GM12878 (cell line): ENCODE data around the gene CLCNKB. TPM values are rescaled to one million over a fixed set of nuclear protein-coding genes. Genes with fewer than 3 reads are reported as not detected.

Source experiments
- ATAC-seq: fragments of 200-7000 bp; cut with Tn5 transposase; 3 replicates; pipeline ENCODE4 v1.9.1; 2020; ENCODE audit warnings: mild to moderate bottlenecking, moderate library complexity
- BruUV-seq: library from RNA; stranded (reverse); fragments of 400-500 nt; replicated peaks from 2 replicates; lab custom pipeline; 2021; lab: Mats Ljungman, UMichigan
- CTCF ChIA-PET: fragments of 300-600 bp; sonication (Branson Sonifier 250); formaldehyde crosslinking; extraction: SDS; loops from one replicate; lab custom pipeline; 2021; ENCODE audit warnings: inconsistent platforms; lab: Yijun Ruan, JAX
- POLR2A ChIA-PET: fragments of 350-600 bp; formaldehyde crosslinking; extraction: SDS; loops from one replicate; lab custom pipeline; 2021; ENCODE audit warnings: inconsistent platforms; lab: Charles Lee
- RAD21 ChIA-PET: fragments of 300-600 bp; sonication (Branson Sonifier 250); formaldehyde crosslinking; loops from one replicate; lab custom pipeline; 2023; ENCODE audit warnings: antibody characterized with exemption; ENCODE audit not compliant: unreplicated experiment; lab: Charles Lee
- SMC1A ChIA-PET: fragments of 300-600 bp; sonication (Branson Sonifier 250); formaldehyde crosslinking; loops from one replicate; lab custom pipeline; 2023; ENCODE audit not compliant: unreplicated experiment, uncharacterized antibody; lab: Charles Lee
- DNase-seq: peaks from one replicate; pipeline ENCODE4 v3.0.0-alpha.2; 2011; ENCODE audit warnings: low read depth, low spot score
- FAIRE-seq: peaks from 3 replicates; lab custom pipeline; 2011; peaks lifted over from hg19 to GRCh38; lab: Jason Lieb, UNC
- H2AFZ ChIP-seq: 2 replicates; pipeline ENCODE4 v1.6.0; 2011; ENCODE audit warnings: low read depth, low read length, control low read depth; ENCODE audit not compliant: control insufficient read depth
- H3K27ac ChIP-seq: 2 replicates; pipeline ENCODE4 v1.5.1; 2011; ENCODE audit warnings: control low read depth; ENCODE audit not compliant: control insufficient read depth, insufficient read depth
- H3K27me3 ChIP-seq, 2 experiments: replicated peaks in 1 of 2; 2 replicates each; pipeline versions ENCODE4 v1.6.0 to v1.6.1; 2011; ENCODE audit warnings: low read length in 1 of 2; ENCODE audit not compliant: control insufficient read depth in 2 of 2, insufficient read depth in 2 of 2
- H3K36me3 ChIP-seq, 2 experiments: 2 replicates each; pipeline ENCODE4 v1.5.1; 2011; ENCODE audit warnings: low read length in 1 of 2; ENCODE audit not compliant: control insufficient read depth in 2 of 2, insufficient read depth in 2 of 2
- H3K4me1 ChIP-seq: 2 replicates; pipeline ENCODE4 v1.6.1; 2011; ENCODE audit warnings: mild to moderate bottlenecking, low read length, moderate library complexity, mixed read lengths; ENCODE audit not compliant: control insufficient read depth, insufficient read depth
- H3K4me2 ChIP-seq: 2 replicates; pipeline ENCODE4 v1.6.0; 2011; ENCODE audit warnings: control low read depth; ENCODE audit not compliant: control insufficient read depth, insufficient read depth
- H3K4me3 ChIP-seq: fragments of 200-600 bp; sonication (generic); 2 replicates; pipeline ENCODE4 v1.5.1; 2016
- H3K79me2 ChIP-seq: 2 replicates; pipeline ENCODE4 v1.6.0; 2011; ENCODE audit warnings: low read length; ENCODE audit not compliant: control insufficient read depth, insufficient read depth
- H3K9ac ChIP-seq: 2 replicates; pipeline ENCODE4 v1.8.0; 2011; ENCODE audit warnings: low read length, control low read depth, mixed read lengths; ENCODE audit not compliant: control insufficient read depth, insufficient read depth
- H3K9me3 ChIP-seq: replicated peaks from 3 replicates; pipeline ENCODE4 v1.5.1; 2011; ENCODE audit warnings: mild to moderate bottlenecking, low read length; ENCODE audit not compliant: control insufficient read depth, insufficient read depth
- H4K20me1 ChIP-seq: 2 replicates; pipeline ENCODE4 v1.6.0; 2011; ENCODE audit not compliant: control insufficient read depth, insufficient read depth
- BMI1 ChIP-seq: fragments of 450-650 bp; IDR thresholded peaks from 2 replicates; pipeline ENCODE4 v1.6.1; 2016; ENCODE audit warnings: mild to moderate bottlenecking, moderate library complexity, borderline replicate concordance
- CHD1 ChIP-seq: IDR thresholded peaks from 2 replicates; pipeline ENCODE4 v1.6.1; 2012; ENCODE audit warnings: low read depth, low read length, improper control_type of control experiment
- CREB1 ChIP-seq: IDR thresholded peaks from 2 replicates; pipeline ENCODE4 v1.6.1; 2012; ENCODE audit warnings: low read depth, mild to moderate bottlenecking, inconsistent platforms
- DPF2 ChIP-seq: fragments of 450-650 bp; IDR thresholded peaks from 2 replicates; pipeline ENCODE4 v1.6.1; 2017; ENCODE audit warnings: mild to moderate bottlenecking
- FOS ChIP-seq: IDR thresholded peaks from 3 replicates; pipeline ENCODE4 v1.6.1; 2011; ENCODE audit warnings: borderline replicate concordance; ENCODE audit not compliant: insufficient read length; ENCODE audit errors: extremely low read depth
- IKZF2 ChIP-seq, 2 experiments: fragments of 450-650 bp; IDR thresholded peaks; 2 replicates each; pipeline ENCODE4 v1.6.1; 2017; ENCODE audit warnings: mild to moderate bottlenecking in 2 of 2, moderate library complexity in 2 of 2
- JUND ChIP-seq: IDR thresholded peaks from 2 replicates; pipeline ENCODE4 v1.6.1; 2012; ENCODE audit warnings: low read depth, mild to moderate bottlenecking, low read length, improper control_type of control experiment, moderate library complexity
- WGBS: methylation state at CpG from one replicate; pipeline ENCODE4 v1.1.6; 2016; ENCODE audit warnings: low lambda C conversion rate; ENCODE audit not compliant: insufficient replicate concordance, insufficient coverage; ENCODE audit errors: missing lambda C conversion rate; 5-methylcytosine and 5-hydroxymethylcytosine counted together
- in situ Hi-C: fragments of 300-500 bp; cut with MboI; formaldehyde crosslinking; loops from 9 replicates; pipeline ENCODE4 v1.14.3; 2018; ENCODE audit warnings: mixed read lengths
- intact Hi-C: fragments of 100-400 bp; cut with micrococcal nuclease; formaldehyde crosslinking; loops from one replicate; pipeline ENCODE4 v1.14.2; 2022; ENCODE audit not compliant: unreplicated experiment
- polyA plus RNA-seq, 11 experiments: library from polyadenylated mRNA; depleted of rRNA in 4 of 11; unstranded in 6 of 11; stranded (reverse) in 5 of 11; fragments of >200 nt; fragmentation: Nextera tagmentation in 4 of 11; fragmentation: Illumina TruSeq in 1 of 11; extraction: Ambion mirVana in 4 of 11; extraction: Trizol in 1 of 11; gene quantifications; 1 replicate in 1 of 11; 2 replicates in 10 of 11; pipeline versions ENCODE4 v1.2.1 to v1.2.3, GENCODE V29; 2011 to 2016; ENCODE audit warnings: inconsistent platforms in 2 of 11, missing spikeins in 2 of 11, low read depth in 1 of 11
- total RNA-seq, 4 experiments: library from RNA; depleted of rRNA in 3 of 4; stranded (reverse); fragments of >200 nt in 3 of 4; fragmentation: Illumina TruSeq in 1 of 4; extraction: Trizol in 1 of 4; gene quantifications; 2 replicates each; pipeline versions ENCODE4 v1.2.1 to v1.2.3, GENCODE V29; 2013 to 2021
- TF ChIP-seq, protein P1 (sequence below): fragments of 450-650 bp; formaldehyde crosslinking; IDR thresholded peaks from 2 replicates; pipeline ENCODE4 v1.5.0; 2022; ENCODE audit warnings: mild to moderate bottlenecking, missing genetic modification characterization

Gene CLCNKB
- total and polyA plus RNA-seq, 10 of the 15 experiments (the other 5 are each of a cell fraction or from before 2014, with no cell fraction given), result 0.05 TPM; not detected in 9

DNA sequence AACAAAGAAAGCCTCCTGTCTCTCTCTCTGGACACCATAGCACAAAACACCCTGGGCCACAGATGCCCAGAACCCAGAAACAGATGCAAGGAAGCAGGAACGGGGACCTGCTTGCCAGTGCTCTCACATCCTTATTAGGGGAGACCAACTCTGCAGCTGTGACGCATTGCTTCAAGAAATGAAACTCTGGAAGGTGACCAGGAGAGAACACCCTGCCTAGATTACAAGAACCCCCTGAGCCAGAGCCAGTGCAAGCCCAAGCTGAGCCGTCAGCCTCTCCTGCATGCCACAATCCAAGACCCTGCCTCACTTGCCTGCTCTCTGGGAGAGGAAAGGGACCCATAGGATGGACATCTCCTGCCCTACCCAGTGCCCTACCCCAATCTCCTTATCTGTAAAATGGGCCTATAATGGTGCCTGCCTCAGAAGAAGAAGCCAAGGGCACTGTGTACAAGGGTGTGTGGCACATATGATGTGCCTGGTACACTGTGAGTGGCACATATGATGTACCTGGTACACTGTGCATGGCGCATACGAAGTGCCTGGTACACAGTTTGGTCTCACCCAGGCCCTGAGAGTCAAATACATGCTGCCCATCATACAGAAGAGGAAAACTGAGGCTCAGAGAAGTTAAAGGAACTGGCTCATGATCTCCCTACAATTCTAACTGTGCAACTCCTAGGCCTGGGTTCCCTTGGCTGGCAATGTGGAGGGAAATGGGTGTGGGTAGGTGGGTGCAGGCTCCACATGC lies 46.7 kb downstream of the CLCNKB start:
- FAIRE-seq, result no peak
- no peak overlapping the region for H3K9ac ChIP-seq
- TF ChIP-seq DPF2, result no peak
- TF ChIP-seq, protein P1, sequence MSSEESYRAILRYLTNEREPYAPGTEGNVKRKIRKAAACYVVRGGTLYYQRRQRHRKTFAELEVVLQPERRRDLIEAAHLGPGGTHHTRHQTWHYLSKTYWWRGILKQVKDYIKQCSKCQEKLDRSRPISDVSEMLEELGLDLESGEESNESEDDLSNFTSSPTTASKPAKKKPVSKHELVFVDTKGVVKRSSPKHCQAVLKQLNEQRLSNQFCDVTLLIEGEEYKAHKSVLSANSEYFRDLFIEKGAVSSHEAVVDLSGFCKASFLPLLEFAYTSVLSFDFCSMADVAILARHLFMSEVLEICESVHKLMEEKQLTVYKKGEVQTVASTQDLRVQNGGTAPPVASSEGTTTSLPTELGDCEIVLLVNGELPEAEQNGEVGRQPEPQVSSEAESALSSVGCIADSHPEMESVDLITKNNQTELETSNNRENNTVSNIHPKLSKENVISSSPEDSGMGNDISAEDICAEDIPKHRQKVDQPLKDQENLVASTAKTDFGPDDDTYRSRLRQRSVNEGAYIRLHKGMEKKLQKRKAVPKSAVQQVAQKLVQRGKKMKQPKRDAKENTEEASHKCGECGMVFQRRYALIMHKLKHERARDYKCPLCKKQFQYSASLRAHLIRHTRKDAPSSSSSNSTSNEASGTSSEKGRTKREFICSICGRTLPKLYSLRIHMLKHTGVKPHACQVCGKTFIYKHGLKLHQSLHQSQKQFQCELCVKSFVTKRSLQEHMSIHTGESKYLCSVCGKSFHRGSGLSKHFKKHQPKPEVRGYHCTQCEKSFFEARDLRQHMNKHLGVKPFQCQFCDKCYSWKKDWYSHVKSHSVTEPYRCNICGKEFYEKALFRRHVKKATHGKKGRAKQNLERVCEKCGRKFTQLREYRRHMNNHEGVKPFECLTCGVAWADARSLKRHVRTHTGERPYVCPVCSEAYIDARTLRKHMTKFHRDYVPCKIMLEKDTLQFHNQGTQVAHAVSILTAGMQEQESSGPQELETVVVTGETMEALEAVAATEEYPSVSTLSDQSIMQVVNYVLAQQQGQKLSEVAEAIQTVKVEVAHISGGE, result no peak
- TF ChIP-seq BMI1, result no peak
- no peak for TF ChIP-seq JUND
- no peak for TF ChIP-seq CHD1
- TF ChIP-seq FOS, result no peak
- no peak for TF ChIP-seq CREB1
- TF ChIP-seq IKZF2 (IDR thresholded peaks at IDR 0.05), result no peak
- TF ChIP-seq, all 136 proteins: peak for 0
- Histone ChIP-seq H2AFZ (no peak overlapping the region), H3K4me2 (no peak overlapping the region), H4K20me1 (no peaks in the 10 kb centered on the region), H3K79me2 (no peaks in the 10 kb centered on the region), H3K27ac (no peak overlapping the region), H3K4me1 (no peaks in the 10 kb centered on the region), H3K4me3 (no peak overlapping the region), H3K36me3 (no peaks in the 10 kb centered on the region), H3K9me3 (no peaks in the 10 kb centered on the region), H3K27me3 (no peaks in the 10 kb centered on the region; a peak in 1 of 4 replicates)
- POLR2A ChIA-PET, result no interaction called here
- DNase-seq (no peak), ATAC-seq (peak; percentile 33; the same call in 2 of the 3 replicates)
- RAD21 ChIA-PET, result no interaction called here
- WGBS, result 16% methylated on average over 5 of the region's 5 CpGs
- SMC1A ChIA-PET, result no interaction called here
- in situ Hi-C loops, result no loop called here
- intact Hi-C loops, result no loop called here
- CTCF ChIA-PET, result interaction anchor here (0.6 to 1.0 kb wide), 2 partner anchors 11 to 33 kb away, joined by 3 to 4 read pairs; no protein-coding TSS in a partner anchor
- no TSS peak for BruUV-seq
